Glutamatergic neuron (in vitro differentiated cells): ENCODE results near the gene NTM. TPM values are rescaled to one million over a fixed set of nuclear protein-coding genes. Genes with fewer than 3 reads are reported as not detected.

ENCODE experiments used
- DNase-seq: peaks from one replicate; pipeline ENCODE4 v3.0.0; 2022
- H3K27ac Mint-ChIP-seq: one replicate; pipeline ENCODE4 v1.8.0; 2020; ENCODE audit warnings: mild to moderate bottlenecking, mixed read lengths, inconsistent platforms; ENCODE audit not compliant: unreplicated experiment
- H3K27me3 Mint-ChIP-seq: one replicate; pipeline ENCODE4 v1.8.0; 2020; ENCODE audit warnings: mild to moderate bottlenecking, moderate library complexity, mixed read lengths, inconsistent platforms; ENCODE audit not compliant: unreplicated experiment
- H3K36me3 Mint-ChIP-seq: one replicate; pipeline ENCODE4 v1.8.0; 2020; ENCODE audit warnings: mild to moderate bottlenecking, mixed read lengths, inconsistent platforms; ENCODE audit not compliant: unreplicated experiment
- H3K4me1 Mint-ChIP-seq: one replicate; pipeline ENCODE4 v1.8.0; 2020; ENCODE audit warnings: mild to moderate bottlenecking, low read depth, mixed read lengths, inconsistent platforms; ENCODE audit not compliant: unreplicated experiment
- H3K4me3 Mint-ChIP-seq: one replicate; pipeline ENCODE4 v1.8.0; 2020; ENCODE audit warnings: mild to moderate bottlenecking, mixed read lengths, inconsistent platforms; ENCODE audit not compliant: unreplicated experiment
- H3K9me3 Mint-ChIP-seq: one replicate; pipeline ENCODE4 v1.8.0; 2020; ENCODE audit warnings: mild to moderate bottlenecking, moderate library complexity, mixed read lengths, inconsistent platforms; ENCODE audit not compliant: unreplicated experiment
- CTCF ChIP-seq: fragments of 200-600 bp; sonication (generic); IDR thresholded peaks from one replicate; pipeline ENCODE4 v1.5.0; 2021; ENCODE audit not compliant: partially characterized antibody, unreplicated experiment
- total RNA-seq: library from RNA; stranded (reverse); fragmentation: NEBNext Ultra II Directional; extraction: Animal tissue kit (Norgen Biotek cat#: 25700); gene quantifications from one replicate; pipeline ENCODE4 v1.2.1, GENCODE V29; 2021; ENCODE audit not compliant: unreplicated experiment

The NTM gene
- total RNA-seq, 1 donor from 2014 or later = 1.2 TPM

- Mint-ChIP-seq H3K27me3 (no peaks in the 10 kb centered on the region), H3K36me3 (no peaks in the 10 kb centered on the region), H3K27ac (no peak overlapping the region), H3K4me1 (peaks cover 2% of the 10 kb centered on the region), H3K4me3 (no peak overlapping the region), H3K9me3 (peaks cover 2% of the 10 kb centered on the region)
- no peak for TF ChIP-seq CTCF
- DNase-seq = no peak
Observed at GRCh38 chr11:131652231-131652630, 281.8 kb downstream of the NTM start.

GRCh38 chr11:131653260-131653659 is 282.8 kb downstream of the NTM start:
- H3K9me3 Mint-ChIP-seq = peaks cover 2% of the 10 kb centered on the region
- H3K4me3 Mint-ChIP-seq = no peak overlapping the region
- no peaks in the 10 kb centered on the region for H3K36me3 Mint-ChIP-seq
- peak; percentile 45 for DNase-seq
- no peak for TF ChIP-seq CTCF
- H3K27me3 Mint-ChIP-seq = no peaks in the 10 kb centered on the region
- H3K27ac Mint-ChIP-seq = no peak overlapping the region
- H3K4me1 Mint-ChIP-seq = peaks cover 2% of the 10 kb centered on the region

GRCh38 chr11:131654849-131655248 is 284.4 kb downstream of the NTM start:
- Mint-ChIP-seq H3K4me3 (no peak overlapping the region), H3K27me3 (no peaks in the 10 kb centered on the region), H3K27ac (no peak overlapping the region), H3K9me3 (peaks cover 2% of the 10 kb centered on the region), H3K4me1 (peaks cover 2% of the 10 kb centered on the region), H3K36me3 (no peaks in the 10 kb centered on the region)
- no peak for DNase-seq
- no peak for TF ChIP-seq CTCF

GRCh38 chr11:131656179-131656838 is 285.9 kb downstream of the NTM start:
- H3K27ac Mint-ChIP-seq = no peak overlapping the region
- no peaks in the 10 kb centered on the region for H3K27me3 Mint-ChIP-seq
- H3K4me3 Mint-ChIP-seq = no peak overlapping the region

More at GRCh38 chr11:131656179-131656838, 285.9 kb downstream of the NTM start:
- Mint-ChIP-seq H3K9me3 (peaks cover 2% of the 10 kb centered on the region), H3K36me3 (no peaks in the 10 kb centered on the region), H3K4me1 (peaks cover 11% of the 10 kb centered on the region)
- DNase-seq = no peak
- TF ChIP-seq CTCF = no peak
